Measurements from ENCODE around the gene MBOAT1.

The MBOAT1 gene

GRCh38 chr6:20243288-20243687 is 31.0 kb upstream of the MBOAT1 start:
- H3K27me3 ChIP-seq (ENCODE audit: insufficient read depth, low read depth, severe bottlenecking) = no peaks in the 10 kb centered on the region
- H3K27ac ChIP-seq = no peak overlapping the region
- no peak overlapping the region for H3K4me3 ChIP-seq (ENCODE audit: low read depth, low read length)
- DNase-seq = no peak
- no peak for TF ChIP-seq CTCF (IDR thresholded peaks at IDR 0.05; ENCODE audit: low read depth, low read length)
- no peaks in the 10 kb centered on the region for H3K36me3 ChIP-seq
- no peaks in the 10 kb centered on the region for H3K9me3 ChIP-seq (ENCODE audit: severe bottlenecking)

- Histone ChIP-seq H3K27me3 (ENCODE audit: insufficient read depth, low read depth, severe bottlenecking) (no peaks in the 10 kb centered on the region), H3K4me3 (ENCODE audit: low read depth, low read length) (no peak overlapping the region), H3K36me3 (no peaks in the 10 kb centered on the region), H3K27ac (no peak overlapping the region), H3K9me3 (ENCODE audit: severe bottlenecking) (no peaks in the 10 kb centered on the region)
- no peak for TF ChIP-seq CTCF (IDR thresholded peaks at IDR 0.05; ENCODE audit: low read depth, low read length)
- no peak for DNase-seq
Observed at GRCh38 chr6:20242397-20242796, 30.1 kb upstream of the MBOAT1 start.

- no peak for DNase-seq
- Histone ChIP-seq H3K9me3 (ENCODE audit: severe bottlenecking) (no peaks in the 10 kb centered on the region), H3K36me3 (no peaks in the 10 kb centered on the region), H3K27me3 (ENCODE audit: insufficient read depth, low read depth, severe bottlenecking) (no peaks in the 10 kb centered on the region), H3K27ac (no peak overlapping the region), H3K4me3 (ENCODE audit: low read depth, low read length) (no peak overlapping the region)
- TF ChIP-seq CTCF (IDR thresholded peaks at IDR 0.05; ENCODE audit: low read depth, low read length) = no peak
Observed at GRCh38 chr6:20241102-20241501, 28.8 kb upstream of the MBOAT1 start.

GRCh38 chr6:20238688-20239587 is 26.7 kb upstream of the MBOAT1 start:
- H3K36me3 ChIP-seq = no peaks in the 10 kb centered on the region
- TF ChIP-seq CTCF (IDR thresholded peaks at IDR 0.05; ENCODE audit: low read depth, low read length) = no peak
- H3K27ac ChIP-seq = no peak overlapping the region
- H3K4me3 ChIP-seq (ENCODE audit: low read depth, low read length) = no peak overlapping the region
- no peaks in the 10 kb centered on the region for H3K27me3 ChIP-seq (ENCODE audit: insufficient read depth, low read depth, severe bottlenecking)
- DNase-seq = no peak
- no peaks in the 10 kb centered on the region for H3K9me3 ChIP-seq (ENCODE audit: severe bottlenecking)

GRCh38 chr6:20237677-20238460 is 25.6 kb upstream of the MBOAT1 start:
- no peaks in the 10 kb centered on the region for H3K36me3 ChIP-seq
- no peak for TF ChIP-seq CTCF (IDR thresholded peaks at IDR 0.05; ENCODE audit: low read depth, low read length)
- H3K9me3 ChIP-seq (ENCODE audit: severe bottlenecking) = no peaks in the 10 kb centered on the region
- H3K27ac ChIP-seq = no peak overlapping the region
- H3K27me3 ChIP-seq (ENCODE audit: insufficient read depth, low read depth, severe bottlenecking) = no peaks in the 10 kb centered on the region
- DNase-seq = no peak
- H3K4me3 ChIP-seq (ENCODE audit: low read depth, low read length) = no peak overlapping the region
